D721Med (cell line): Measurements from ENCODE around the gene TPX2.

Source experiments
- DNase-seq: peaks from one replicate; pipeline ENCODE4 v3.0.0; 2011; ENCODE audit warnings: low spot score; ENCODE audit not compliant: insufficient read length
- FAIRE-seq: peaks from 2 replicates; lab custom pipeline; 2011; peaks lifted over from hg19 to GRCh38; lab: Jason Lieb, UNC
- TF ChIP-seq, protein P1 (sequence below): IDR thresholded peaks from 2 replicates; pipeline ENCODE4 v1.5.1; 2012; ENCODE audit warnings: mild to moderate bottlenecking, control low read depth; ENCODE audit not compliant: insufficient read depth; ENCODE audit errors: missing control alignments

The TPX2 gene

DNA sequence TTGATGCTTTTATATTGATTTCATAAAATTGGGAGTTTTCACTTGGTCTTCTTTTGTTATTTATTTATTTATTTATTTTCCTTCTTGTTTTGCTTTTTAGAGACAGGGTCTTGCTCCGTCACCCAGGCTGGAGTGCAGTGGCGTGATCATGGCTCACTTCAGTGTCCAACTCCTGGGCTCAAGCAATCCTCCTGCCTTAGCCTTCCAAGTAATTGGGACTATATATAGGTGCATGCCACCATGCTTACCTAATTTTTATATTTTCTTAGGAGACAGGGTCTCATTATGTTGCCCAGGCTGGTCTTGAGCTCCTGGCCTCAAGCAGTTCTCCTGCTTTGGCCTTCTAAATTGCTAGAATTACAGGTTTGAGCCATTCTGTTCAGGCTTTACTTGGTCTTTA lies 41.7 kb downstream of the TPX2 start:
- no peak for FAIRE-seq

DNA sequence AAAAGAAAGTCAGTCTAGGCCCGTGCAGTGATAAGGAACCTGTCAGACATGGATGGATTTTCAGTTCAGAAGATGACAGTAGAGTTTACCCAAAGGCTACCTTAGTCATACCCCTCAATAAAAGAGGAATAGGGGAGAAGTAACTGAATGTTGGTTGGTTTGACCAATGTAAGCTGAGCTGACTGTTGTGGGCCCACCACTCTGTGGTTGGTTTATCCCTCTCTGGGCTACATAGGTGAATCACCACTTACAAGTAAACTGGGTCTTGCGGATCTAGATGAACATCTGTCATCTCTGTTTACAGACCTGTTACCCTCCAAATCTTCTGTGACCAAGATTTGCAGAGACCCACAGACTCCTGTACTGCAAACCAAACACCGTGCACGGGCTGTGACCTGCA lies 42.9 kb downstream of the TPX2 start:
- no peak for DNase-seq
- FAIRE-seq, result no peak

More for the DNA sequence above, 41.7 kb downstream of the TPX2 start:
- TF ChIP-seq, protein P1, sequence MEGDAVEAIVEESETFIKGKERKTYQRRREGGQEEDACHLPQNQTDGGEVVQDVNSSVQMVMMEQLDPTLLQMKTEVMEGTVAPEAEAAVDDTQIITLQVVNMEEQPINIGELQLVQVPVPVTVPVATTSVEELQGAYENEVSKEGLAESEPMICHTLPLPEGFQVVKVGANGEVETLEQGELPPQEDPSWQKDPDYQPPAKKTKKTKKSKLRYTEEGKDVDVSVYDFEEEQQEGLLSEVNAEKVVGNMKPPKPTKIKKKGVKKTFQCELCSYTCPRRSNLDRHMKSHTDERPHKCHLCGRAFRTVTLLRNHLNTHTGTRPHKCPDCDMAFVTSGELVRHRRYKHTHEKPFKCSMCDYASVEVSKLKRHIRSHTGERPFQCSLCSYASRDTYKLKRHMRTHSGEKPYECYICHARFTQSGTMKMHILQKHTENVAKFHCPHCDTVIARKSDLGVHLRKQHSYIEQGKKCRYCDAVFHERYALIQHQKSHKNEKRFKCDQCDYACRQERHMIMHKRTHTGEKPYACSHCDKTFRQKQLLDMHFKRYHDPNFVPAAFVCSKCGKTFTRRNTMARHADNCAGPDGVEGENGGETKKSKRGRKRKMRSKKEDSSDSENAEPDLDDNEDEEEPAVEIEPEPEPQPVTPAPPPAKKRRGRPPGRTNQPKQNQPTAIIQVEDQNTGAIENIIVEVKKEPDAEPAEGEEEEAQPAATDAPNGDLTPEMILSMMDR, result no peak
- no peak for DNase-seq

DNA sequence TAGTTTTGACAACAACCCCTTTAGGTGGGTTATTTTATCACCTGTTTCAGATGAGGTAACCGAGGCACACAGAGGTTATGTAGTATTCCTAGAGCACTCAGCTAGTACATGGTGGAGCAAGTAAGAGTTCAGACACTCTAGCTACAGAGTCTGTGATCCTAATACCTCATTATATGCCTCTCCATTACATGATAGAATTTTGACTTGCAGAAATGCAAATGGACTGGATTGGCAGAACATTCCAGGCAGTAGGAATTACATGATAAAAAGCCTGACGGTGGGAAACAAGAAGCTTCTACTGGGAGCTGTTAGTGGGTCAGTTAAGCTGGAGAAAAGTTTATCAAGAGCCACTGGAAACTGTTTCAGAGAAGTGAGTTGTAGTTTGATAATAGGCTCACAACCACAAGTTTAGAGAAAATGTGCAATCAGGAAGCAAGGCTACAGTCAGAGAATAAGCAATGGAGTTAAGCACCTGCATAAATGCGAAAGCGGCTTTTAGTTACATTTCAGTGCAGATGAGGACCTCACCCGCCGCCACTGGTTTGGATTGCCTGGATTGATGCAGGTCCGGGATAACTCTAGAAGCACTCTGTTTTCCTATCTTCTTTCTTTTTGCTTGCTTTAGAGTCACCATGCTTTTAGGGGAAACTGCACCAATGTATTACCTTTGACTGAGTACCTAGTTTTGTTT lies 45.4 kb downstream of the TPX2 start:
- no peak for DNase-seq
- no peak for FAIRE-seq
- TF ChIP-seq, protein P1, result no peak

More for the DNA sequence above, 42.9 kb downstream of the TPX2 start:
- TF ChIP-seq, protein P1, result no peak

DNA sequence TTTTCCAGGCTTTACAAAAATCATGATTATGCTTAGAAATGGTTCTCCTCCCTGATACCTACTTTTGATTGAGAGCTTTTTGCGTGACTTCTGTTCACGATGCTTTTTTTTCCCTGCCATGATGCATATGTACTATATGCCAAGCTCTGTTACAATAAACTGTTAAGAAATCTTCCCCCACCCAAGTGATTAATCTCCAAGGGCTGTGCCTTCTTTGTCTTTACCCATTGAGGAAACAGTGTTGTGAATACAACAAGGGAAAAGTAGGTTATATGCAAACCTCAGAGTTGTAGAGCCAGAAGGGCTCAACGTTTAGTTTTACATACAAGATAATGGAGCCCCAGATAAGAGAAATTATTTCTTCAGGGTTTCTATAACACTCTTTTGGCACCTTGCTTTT lies 46.0 kb downstream of the TPX2 start:
- no peak for DNase-seq
- no peak for FAIRE-seq
- TF ChIP-seq, protein P1, result no peak

DNA sequence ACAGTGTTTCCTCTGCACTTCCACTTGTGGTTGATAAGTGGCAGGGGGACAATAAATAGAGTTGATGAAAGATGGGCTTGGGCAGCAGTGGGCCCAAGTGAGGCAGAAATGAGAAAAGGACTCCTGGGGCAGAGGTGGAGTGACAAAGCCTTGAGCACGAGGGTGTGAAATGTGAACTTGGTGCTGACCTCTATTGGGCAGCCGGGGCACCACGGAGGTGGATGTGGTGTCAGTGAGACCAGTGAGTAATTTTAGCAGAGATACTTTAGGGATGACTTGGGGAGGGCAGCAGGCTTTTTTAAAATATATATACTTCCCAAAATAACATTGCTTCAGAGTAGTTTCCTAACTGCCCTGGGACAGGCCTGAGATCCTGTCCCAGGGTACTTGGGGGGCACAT lies 49.5 kb downstream of the TPX2 start:
- TF ChIP-seq, protein P1, result no peak
- DNase-seq, result no peak
- no peak for FAIRE-seq

DNA sequence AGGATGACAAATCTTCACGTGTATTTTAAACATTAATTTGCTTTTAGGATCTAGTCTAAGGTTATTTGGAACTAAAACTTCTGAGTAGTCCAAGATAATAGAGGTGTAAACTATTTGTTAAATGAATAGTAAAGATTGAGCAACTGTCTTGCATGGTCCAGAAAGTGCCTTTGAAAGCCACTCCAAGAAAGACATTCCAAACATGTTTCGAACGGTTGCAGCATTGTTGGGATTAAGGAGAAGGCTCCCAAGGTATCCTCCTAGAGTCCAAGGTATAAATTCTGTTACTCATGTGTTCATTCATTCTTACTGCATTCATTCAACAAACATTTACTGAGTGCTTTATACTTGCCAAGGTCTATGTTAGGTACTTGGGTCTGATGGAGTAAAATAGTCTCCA lies 51.3 kb downstream of the TPX2 start:
- FAIRE-seq (no peak), DNase-seq (no peak)
- TF ChIP-seq, protein P1, result no peak

DNA sequence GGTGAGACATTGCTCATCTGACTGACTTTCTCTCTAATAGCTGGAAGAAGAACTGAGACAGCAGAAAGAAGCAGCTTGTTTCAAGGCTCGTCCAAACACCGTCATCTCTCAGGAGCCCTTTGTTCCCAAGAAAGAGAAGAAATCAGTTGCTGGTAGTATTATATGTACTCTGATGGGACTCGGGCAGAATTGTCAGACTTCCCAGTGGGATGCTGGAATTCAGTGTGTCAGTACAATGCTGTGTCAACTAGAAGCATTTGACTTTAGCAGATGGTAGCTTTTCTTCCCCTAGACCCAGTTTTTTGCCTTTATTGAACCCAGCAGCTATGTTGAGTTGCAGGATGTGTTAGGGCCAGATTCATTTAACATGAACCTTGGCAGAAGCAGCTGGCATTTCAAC lies 58.3 kb downstream of the TPX2 start:
- DNase-seq (no peak), FAIRE-seq (no peak)
- TF ChIP-seq, protein P1, result no peak
